Right lobe of liver (tissue), 6 donors: ENCODE data around the gene TMEM44. TPM values are rescaled to one million over a fixed set of nuclear protein-coding genes. Genes with fewer than 3 reads are reported as not detected.

Source experiments
- ATAC-seq, 4 donors: fragments of 200-7000 bp; cut with Tn5 transposase; one replicate each; pipeline ENCODE4 v1.9.1; 2020; ENCODE audit warnings: mild to moderate bottlenecking in 4 of 4, moderate library complexity in 4 of 4
- DNase-seq, 3 donors: peaks; one replicate each; pipeline ENCODE4 v3.0.0-alpha.2; 2020
- H3K27ac ChIP-seq, 3 donors: fragments of 200-600 bp; one replicate each; pipeline ENCODE4 v1.8.0; 2022
- H3K27me3 ChIP-seq, 2 donors: fragments of 200-600 bp; one replicate each; pipeline ENCODE4 v1.8.0; 2022
- H3K36me3 ChIP-seq, 4 donors: fragments of 200-600 bp; sonication (generic) in 1 of 4; one replicate each; pipeline versions ENCODE4 v1.5.1 to v1.8.0; 2017 to 2022; ENCODE audit warnings: control low read depth in 1 of 4
- H3K4me1 ChIP-seq, 4 donors: fragments of 200-600 bp; sonication (generic) in 1 of 4; one replicate each; pipeline versions ENCODE4 v1.5.1 to v1.8.0; 2017 to 2022; ENCODE audit warnings: control low read depth in 1 of 4
- H3K4me3 ChIP-seq, 3 donors: fragments of 200-600 bp; one replicate each; pipeline ENCODE4 v1.8.0; 2022
- H3K9me3 ChIP-seq, 4 donors: fragments of 200-600 bp; sonication (generic) in 1 of 4; one replicate each; pipeline versions ENCODE4 v1.5.1 to v1.8.0; 2017 to 2022; ENCODE audit warnings: control low read depth in 1 of 4
- POLR2A ChIP-seq: fragments of 450-650 bp; IDR thresholded peaks from one replicate; pipeline ENCODE4 v1.6.1; 2017; ENCODE audit warnings: antibody characterized with exemption, mild to moderate bottlenecking
- WGBS: methylation state at CpG from one replicate; pipeline ENCODE4 v1.1.6; 2018; ENCODE audit warnings: low coverage, low lambda C conversion rate; ENCODE audit not compliant: insufficient coverage; ENCODE audit errors: missing lambda C conversion rate; 5-methylcytosine and 5-hydroxymethylcytosine counted together
- intact Hi-C, 2 donors: fragments of 100-400 bp; cut with DNase I; formaldehyde crosslinking; loops; one replicate each; pipeline versions ENCODE4 v1.11.2 to v1.14.1; 2022
- total RNA-seq, 6 experiments: library from RNA; depleted of rRNA in 2 of 6; stranded (reverse); fragments of >200 nt in 2 of 6; fragmentation: NEBNext Ultra II Directional in 3 of 6; extraction: Animal tissue kit (Norgen Biotek cat#: 25700) in 3 of 6; gene quantifications; one replicate each; pipeline versions ENCODE4 v1.1.0 to v1.2.4, GENCODE V29; 2016 to 2023
- TF ChIP-seq, protein P1 (sequence below), 4 donors: fragments of 200-600 bp in 3 of 4; fragments of 450-650 bp in 1 of 4; IDR thresholded peaks; one replicate each; pipeline versions ENCODE4 v1.5.1 to v1.8.0; 2016 to 2022; ENCODE audit warnings: antibody characterized with exemption in 4 of 4, mild to moderate bottlenecking in 2 of 4
- donor health status: DM: no; HTN: yes; CAD: no.
- donor health status: DM: no; HTN: no; CAD: no.
- donor health status: DM: no; HTN: no; CAD: no.
- donor health status: DM: no; HTN: yes; CAD: no.
- donor health status: DM: no; HTN: yes; CAD: no.

TMEM44 gene
- total RNA-seq, 6 experiments from 2014 or later: 2.2 to 6.8 (median 4.2) TPM

DNA sequence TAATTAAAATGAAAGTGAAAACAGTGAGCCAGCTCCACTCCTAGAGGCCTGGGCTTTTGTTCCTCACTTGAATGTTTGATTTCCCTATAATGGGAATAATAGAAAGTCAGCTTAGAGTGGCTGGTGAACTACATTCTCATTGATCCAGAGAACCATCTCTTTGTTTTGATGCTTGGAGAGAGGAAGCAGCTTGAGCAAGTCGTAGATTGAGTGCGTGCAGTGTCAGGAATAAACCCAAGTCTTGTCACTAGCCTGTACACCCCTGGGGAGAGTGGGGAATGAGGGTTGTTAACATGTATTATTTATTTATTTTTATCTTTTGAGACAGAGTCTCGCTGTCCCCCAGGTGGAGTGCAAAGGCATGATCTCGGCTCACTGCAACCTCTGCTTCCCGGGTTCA lies 39.7 kb upstream of the TMEM44 start:
- H3K36me3 ChIP-seq: peaks cover 0 to 5% (median 3%) of the 10 kb centered on the region in 4 donors
- H3K27ac ChIP-seq: peak overlapping the region; percentile 80 to 96 (median 93)
- 40% methylated on average over 5 of the region's 5 CpGs for WGBS
- intact Hi-C loops: no loop called here
- ATAC-seq: peak in 3 of 4 donors; percentile 3 to 8 (median 8)
- no peak for DNase-seq
- H3K27me3 ChIP-seq: no peaks in the 10 kb centered on the region
- no peaks in the 10 kb centered on the region for H3K9me3 ChIP-seq
- peak overlapping the region; percentile 67 to 81 (median 70) for H3K4me3 ChIP-seq
- H3K4me1 ChIP-seq: peaks cover 0 to 15% (median 5%) of the 10 kb centered on the region in 4 donors
- TF ChIP-seq, protein P1, sequence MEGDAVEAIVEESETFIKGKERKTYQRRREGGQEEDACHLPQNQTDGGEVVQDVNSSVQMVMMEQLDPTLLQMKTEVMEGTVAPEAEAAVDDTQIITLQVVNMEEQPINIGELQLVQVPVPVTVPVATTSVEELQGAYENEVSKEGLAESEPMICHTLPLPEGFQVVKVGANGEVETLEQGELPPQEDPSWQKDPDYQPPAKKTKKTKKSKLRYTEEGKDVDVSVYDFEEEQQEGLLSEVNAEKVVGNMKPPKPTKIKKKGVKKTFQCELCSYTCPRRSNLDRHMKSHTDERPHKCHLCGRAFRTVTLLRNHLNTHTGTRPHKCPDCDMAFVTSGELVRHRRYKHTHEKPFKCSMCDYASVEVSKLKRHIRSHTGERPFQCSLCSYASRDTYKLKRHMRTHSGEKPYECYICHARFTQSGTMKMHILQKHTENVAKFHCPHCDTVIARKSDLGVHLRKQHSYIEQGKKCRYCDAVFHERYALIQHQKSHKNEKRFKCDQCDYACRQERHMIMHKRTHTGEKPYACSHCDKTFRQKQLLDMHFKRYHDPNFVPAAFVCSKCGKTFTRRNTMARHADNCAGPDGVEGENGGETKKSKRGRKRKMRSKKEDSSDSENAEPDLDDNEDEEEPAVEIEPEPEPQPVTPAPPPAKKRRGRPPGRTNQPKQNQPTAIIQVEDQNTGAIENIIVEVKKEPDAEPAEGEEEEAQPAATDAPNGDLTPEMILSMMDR (IDR thresholded peaks at IDR 0.05): no peak
- no peak for TF ChIP-seq POLR2A

DNA sequence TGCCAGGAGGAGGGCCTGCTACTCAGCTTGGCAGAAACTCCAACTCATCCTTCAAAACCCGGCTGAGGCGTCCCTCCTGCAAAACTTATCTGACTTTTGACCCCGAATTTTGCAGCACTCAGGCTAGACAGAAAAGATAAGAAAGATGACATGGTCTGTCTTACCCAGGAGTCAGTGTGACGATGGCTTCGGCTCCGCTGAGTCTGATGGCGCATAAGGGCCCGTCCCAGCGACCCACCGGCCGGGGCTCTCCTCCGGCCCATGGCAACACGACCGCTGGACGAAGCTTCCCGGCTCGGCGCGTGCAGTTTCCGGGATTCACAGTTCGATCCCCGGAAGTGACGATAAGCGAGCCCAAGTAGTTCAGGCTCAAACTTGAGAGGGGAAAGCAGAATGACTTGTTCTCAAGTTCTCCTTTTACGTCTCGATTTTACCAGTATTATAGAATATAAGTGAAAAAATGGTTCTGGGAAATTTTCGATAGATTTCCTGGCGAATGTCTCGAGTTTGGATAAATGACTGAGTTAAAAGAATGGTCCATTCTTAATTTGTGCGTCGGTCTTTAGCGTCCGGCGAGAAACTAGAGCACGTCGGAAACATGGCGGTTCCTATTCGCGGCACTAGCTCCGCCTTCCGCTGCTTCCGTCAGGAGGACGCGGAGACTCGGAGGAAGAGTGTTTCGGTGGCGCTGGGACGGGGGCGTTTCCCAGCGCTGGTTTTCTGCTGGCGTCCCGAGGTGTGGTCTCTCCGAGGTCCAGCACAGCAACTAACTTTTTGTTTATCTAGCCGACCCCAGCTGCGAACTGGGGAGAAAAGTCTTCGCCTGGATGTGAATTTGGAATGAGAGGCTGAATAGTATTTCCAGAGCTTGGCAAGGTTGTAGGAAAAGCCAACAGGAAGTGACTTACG lies 38.9 kb upstream of the TMEM44 start, which contains the start of gene LSG1:
Gene LSG1 (minus strand): TSS at position 292 of the 909 bp plus-strand sequence. CDS start 29 bp downstream, at position 263.
- ATAC-seq: peak; percentile 94 to 97 (median 96)
- TF ChIP-seq POLR2A: peak; percentile 39
- TF ChIP-seq, protein P1 (IDR thresholded peaks at IDR 0.05): no peak
- H3K4me3 ChIP-seq: peak within 1 kb of the TSS; percentile 67 to 81 (median 70)
- peak within 1 kb of the TSS; percentile 80 to 96 (median 93) for H3K27ac ChIP-seq
- DNase-seq: peak; percentile 89 to 91 (median 90)
- no peaks in the 10 kb centered on the region for H3K27me3 ChIP-seq
- under 1% methylated on average over 36 of the region's 57 CpGs for WGBS
- H3K9me3 ChIP-seq: no peaks in the 10 kb centered on the region
- peaks cover 0 to 15% (median 5%) of the 10 kb centered on the region in 4 donors for H3K4me1 ChIP-seq
- peaks cover 0 to 5% (median 3%) of the 10 kb centered on the region in 4 donors for H3K36me3 ChIP-seq
- intact Hi-C loops: no loop called here

DNA sequence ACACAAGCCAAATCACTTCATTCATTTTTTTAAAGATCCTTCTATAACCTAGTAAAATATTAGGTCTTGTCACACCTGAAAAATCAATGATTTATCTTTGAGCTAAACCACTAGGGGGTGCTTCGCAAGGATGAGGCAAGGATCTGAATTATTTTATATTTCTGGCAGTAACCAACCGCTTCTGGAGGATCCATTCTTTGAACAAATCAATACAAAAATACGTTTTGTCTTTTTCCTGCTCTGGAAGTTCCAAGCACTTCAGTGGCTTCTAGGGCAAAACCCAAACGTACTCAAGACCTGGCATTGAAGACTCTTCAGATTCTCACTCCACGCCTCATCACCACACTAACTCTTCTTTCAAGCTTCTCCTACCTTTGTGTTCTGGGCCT lies 38.3 kb upstream of the TMEM44 start:
- peaks cover 0 to 15% (median 5%) of the 10 kb centered on the region in 4 donors for H3K4me1 ChIP-seq
- ATAC-seq (peak; percentile 30 to 43 (median 36)), DNase-seq (no peak)
- H3K9me3 ChIP-seq: no peaks in the 10 kb centered on the region
- intact Hi-C loops: no loop called here
- no peak for TF ChIP-seq POLR2A
- TF ChIP-seq, protein P1 (IDR thresholded peaks at IDR 0.05): peak; percentile 57 to 73 (median 60)
- H3K4me3 ChIP-seq: peak overlapping the region; percentile 67 to 81 (median 70)
- peaks cover 0 to 6% (median 4%) of the 10 kb centered on the region in 4 donors for H3K36me3 ChIP-seq
- no peaks in the 10 kb centered on the region for H3K27me3 ChIP-seq
- 0% methylated on average over 5 of the region's 5 CpGs for WGBS
- peak overlapping the region in 2 of 3 donors; percentile 80 to 93 for H3K27ac ChIP-seq

DNA sequence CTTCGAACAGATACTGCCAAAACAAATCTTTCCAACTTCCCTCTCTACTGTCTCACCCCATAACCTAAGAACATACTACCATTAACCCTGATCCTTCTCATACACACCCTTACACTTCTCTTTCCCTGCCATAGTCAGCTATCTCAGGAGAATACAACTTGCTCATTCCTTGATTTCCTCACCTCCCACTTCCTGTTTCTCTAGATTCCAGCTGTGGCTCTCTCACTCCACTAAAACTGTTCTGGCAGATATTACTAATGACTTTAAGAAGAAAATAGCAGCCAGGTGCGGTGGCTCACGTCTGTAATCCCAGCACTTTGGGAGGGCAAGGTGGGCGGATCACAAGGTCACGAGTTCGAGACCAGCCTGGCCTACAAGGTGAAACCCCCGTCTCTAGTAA lies 34.1 kb upstream of the TMEM44 start:
- DNase-seq (no peak), ATAC-seq (no peak)
- H3K27me3 ChIP-seq: no peaks in the 10 kb centered on the region
- TF ChIP-seq, protein P1 (IDR thresholded peaks at IDR 0.05): no peak
- TF ChIP-seq POLR2A: no peak
- peaks cover 0 to 30% (median 18%) of the 10 kb centered on the region in 4 donors for H3K36me3 ChIP-seq
- H3K9me3 ChIP-seq: no peaks in the 10 kb centered on the region
- no peak overlapping the region for H3K27ac ChIP-seq
- H3K4me1 ChIP-seq: peaks cover 0 to 10% (median 5%) of the 10 kb centered on the region in 4 donors
- H3K4me3 ChIP-seq: no peak overlapping the region
- 91% methylated on average over 4 of the region's 7 CpGs for WGBS
- intact Hi-C loops: no loop called here
